ENCODE measurements around the gene TMEM89. TPM values are rescaled to one million over a fixed set of nuclear protein-coding genes. Genes with fewer than 3 reads are reported as not detected.

The TMEM89 gene
- total and polyA plus RNA-seq, 2 of the 13 experiments (the other 11 are each of a cell fraction or from before 2014, with no cell fraction given), result 0.31 to 0.59 TPM

DNA sequence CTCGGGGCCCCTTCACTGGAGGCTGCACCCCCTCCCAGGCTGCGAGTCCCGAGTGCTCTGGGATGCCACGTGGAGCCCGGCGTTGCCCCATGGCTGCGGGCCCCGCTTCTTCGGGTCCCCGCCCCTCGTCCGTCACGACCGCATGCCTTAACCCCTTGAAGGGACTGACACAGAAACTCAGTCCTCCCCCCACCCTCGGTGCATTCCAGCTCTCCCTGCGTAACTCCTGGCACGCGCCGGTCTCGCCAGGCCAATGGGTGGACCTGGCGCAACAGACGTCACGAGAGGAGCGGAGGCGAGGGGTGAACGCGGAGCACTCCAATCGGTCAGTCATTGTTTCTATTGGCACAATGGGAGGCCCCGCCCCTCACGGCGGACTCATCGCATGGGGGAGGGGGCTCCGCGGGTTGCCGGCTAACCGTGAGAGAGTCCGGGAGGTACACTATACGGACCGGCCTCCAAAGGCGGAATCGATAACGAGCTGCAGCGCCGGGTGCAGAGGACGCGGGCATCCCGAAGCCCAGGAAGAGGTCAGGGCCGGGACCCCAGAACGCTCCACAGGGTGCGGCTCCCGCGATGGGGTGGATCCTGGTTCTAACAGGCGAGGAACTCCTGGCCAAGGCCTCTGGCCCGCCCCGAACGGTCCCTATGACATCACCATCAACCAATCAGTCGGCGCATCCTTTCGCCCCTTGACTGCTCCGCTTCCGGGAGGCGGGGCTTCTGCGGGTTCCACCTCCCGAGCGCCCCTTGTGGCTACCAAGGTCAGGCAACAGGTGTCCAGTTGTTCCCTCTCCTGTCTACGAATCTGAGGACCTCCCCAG, 42.1 kb upstream of the TMEM89 start (continued):
- TF ChIP-seq, protein P1, sequence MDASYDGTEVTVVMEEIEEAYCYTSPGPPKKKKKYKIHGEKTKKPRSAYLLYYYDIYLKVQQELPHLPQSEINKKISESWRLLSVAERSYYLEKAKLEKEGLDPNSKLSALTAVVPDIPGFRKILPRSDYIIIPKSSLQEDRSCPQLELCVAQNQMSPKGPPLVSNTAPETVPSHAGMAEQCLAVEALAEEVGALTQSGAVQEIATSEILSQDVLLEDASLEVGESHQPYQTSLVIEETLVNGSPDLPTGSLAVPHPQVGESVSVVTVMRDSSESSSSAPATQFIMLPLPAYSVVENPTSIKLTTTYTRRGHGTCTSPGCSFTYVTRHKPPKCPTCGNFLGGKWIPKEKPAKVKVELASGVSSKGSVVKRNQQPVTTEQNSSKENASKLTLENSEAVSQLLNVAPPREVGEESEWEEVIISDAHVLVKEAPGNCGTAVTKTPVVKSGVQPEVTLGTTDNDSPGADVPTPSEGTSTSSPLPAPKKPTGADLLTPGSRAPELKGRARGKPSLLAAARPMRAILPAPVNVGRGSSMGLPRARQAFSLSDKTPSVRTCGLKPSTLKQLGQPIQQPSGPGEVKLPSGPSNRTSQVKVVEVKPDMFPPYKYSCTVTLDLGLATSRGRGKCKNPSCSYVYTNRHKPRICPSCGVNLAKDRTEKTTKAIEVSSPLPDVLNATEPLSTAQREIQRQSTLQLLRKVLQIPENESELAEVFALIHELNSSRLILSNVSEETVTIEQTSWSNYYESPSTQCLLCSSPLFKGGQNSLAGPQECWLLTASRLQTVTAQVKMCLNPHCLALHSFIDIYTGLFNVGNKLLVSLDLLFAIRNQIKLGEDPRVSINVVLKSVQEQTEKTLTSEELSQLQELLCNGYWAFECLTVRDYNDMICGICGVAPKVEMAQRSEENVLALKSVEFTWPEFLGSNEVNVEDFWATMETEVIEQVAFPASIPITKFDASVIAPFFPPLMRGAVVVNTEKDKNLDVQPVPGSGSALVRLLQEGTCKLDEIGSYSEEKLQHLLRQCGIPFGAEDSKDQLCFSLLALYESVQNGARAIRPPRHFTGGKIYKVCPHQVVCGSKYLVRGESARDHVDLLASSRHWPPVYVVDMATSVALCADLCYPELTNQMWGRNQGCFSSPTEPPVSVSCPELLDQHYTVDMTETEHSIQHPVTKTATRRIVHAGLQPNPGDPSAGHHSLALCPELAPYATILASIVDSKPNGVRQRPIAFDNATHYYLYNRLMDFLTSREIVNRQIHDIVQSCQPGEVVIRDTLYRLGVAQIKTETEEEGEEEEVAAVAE (CRISPR knock-in tag; IDR thresholded peaks at IDR 0.05; ENCODE audit: borderline replicate concordance), result peak; percentile 74; the same call in 1 of the 2 replicates
- TF ChIP-seq SNAI1 (CRISPR knock-in tag; IDR thresholded peaks at IDR 0.05; ENCODE audit: borderline replicate concordance) (0 out of 2 replicates have a peak, but pooled peaks have one; percentile 20), ZBTB1 (CRISPR knock-in tag; IDR thresholded peaks at IDR 0.05; ENCODE audit: borderline replicate concordance) (no peak), ZSCAN9 (CRISPR knock-in tag; IDR thresholded peaks at IDR 0.05; ENCODE audit: borderline replicate concordance) (no peak), NFE2L1 (CRISPR knock-in tag; IDR thresholded peaks at IDR 0.05; ENCODE audit: borderline replicate concordance) (no peak), PTBP1 (IDR thresholded peaks at IDR 0.05; ENCODE audit: low read depth, low read length, poor library complexity, severe bottlenecking) (no peak), PITX1 (CRISPR knock-in tag; IDR thresholded peaks at IDR 0.05) (peak; percentile 69; the same call in 1 of the 2 replicates), JARID2 (CRISPR knock-in tag; IDR thresholded peaks at IDR 0.05; ENCODE audit: insufficient replicate concordance) (no peak), ZNF776 (CRISPR knock-in tag; IDR thresholded peaks at IDR 0.05) (peak; percentile 76; the same call in 1 of the 2 replicates), MAFG (CRISPR knock-in tag; IDR thresholded peaks at IDR 0.05) (no peak), ZNF878 (CRISPR knock-in tag; IDR thresholded peaks at IDR 0.05) (peak; percentile 95), TCF7 (IDR thresholded peaks at IDR 0.05; ENCODE audit: low read depth) (no peak), SP1 (IDR thresholded peaks at IDR 0.05) (no peak), SP1 (CRISPR knock-in tag; IDR thresholded peaks at IDR 0.05) (peak; percentile 68), HNRNPH1 (optimal IDR thresholded peaks at IDR 0.05; ENCODE audit: low read depth, low read length) (no peak), SMAD3 (CRISPR knock-in tag; IDR thresholded peaks at IDR 0.05) (no peak; the same call in 1 of the 2 replicates), CEBPB (IDR thresholded peaks at IDR 0.05; ENCODE audit: borderline replicate concordance, low read depth, low read length) (no peak; the same call in 1 of the 2 replicates)
- TF ChIP-seq, protein P2, sequence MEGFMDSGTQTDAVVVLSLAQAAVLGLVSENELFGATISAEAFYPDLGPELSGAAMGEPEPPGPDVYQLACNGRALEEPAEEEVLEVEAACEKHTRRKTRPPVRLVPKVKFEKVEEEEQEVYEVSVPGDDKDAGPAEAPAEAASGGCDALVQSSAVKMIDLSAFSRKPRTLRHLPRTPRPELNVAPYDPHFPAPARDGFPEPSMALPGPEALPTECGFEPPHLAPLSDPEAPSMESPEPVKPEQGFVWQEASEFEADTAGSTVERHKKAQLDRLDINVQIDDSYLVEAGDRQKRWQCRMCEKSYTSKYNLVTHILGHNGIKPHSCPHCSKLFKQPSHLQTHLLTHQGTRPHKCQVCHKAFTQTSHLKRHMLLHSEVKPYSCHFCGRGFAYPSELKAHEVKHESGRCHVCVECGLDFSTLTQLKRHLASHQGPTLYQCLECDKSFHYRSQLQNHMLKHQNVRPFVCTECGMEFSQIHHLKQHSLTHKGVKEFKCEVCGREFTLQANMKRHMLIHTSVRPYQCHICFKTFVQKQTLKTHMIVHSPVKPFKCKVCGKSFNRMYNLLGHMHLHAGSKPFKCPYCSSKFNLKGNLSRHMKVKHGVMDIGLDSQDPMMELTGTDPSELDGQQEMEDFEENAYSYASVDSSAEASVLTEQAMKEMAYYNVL (CRISPR knock-in tag; IDR thresholded peaks at IDR 0.05; ENCODE audit: borderline replicate concordance), result peak; percentile 24; the same call in 1 of the 2 replicates
- TF ChIP-seq, protein P3, sequence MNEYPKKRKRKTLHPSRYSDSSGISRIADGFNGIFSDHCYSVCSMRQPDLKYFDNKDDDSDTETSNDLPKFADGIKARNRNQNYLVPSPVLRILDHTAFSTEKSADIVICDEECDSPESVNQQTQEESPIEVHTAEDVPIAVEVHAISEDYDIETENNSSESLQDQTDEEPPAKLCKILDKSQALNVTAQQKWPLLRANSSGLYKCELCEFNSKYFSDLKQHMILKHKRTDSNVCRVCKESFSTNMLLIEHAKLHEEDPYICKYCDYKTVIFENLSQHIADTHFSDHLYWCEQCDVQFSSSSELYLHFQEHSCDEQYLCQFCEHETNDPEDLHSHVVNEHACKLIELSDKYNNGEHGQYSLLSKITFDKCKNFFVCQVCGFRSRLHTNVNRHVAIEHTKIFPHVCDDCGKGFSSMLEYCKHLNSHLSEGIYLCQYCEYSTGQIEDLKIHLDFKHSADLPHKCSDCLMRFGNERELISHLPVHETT (CRISPR knock-in tag; conservative IDR thresholded peaks at IDR 0.05), result peak; percentile 88
- TF ChIP-seq, protein P4, sequence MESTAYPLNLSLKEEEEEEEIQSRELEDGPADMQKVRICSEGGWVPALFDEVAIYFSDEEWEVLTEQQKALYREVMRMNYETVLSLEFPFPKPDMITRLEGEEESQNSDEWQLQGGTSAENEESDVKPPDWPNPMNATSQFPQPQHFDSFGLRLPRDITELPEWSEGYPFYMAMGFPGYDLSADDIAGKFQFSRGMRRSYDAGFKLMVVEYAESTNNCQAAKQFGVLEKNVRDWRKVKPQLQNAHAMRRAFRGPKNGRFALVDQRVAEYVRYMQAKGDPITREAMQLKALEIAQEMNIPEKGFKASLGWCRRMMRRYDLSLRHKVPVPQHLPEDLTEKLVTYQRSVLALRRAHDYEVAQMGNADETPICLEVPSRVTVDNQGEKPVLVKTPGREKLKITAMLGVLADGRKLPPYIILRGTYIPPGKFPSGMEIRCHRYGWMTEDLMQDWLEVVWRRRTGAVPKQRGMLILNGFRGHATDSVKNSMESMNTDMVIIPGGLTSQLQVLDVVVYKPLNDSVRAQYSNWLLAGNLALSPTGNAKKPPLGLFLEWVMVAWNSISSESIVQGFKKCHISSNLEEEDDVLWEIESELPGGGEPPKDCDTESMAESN (CRISPR knock-in tag; conservative IDR thresholded peaks at IDR 0.05), result peak; percentile 74; the same call in 1 of the 2 replicates
